Ovary (tissue), 3 donors: ENCODE results near the gene SLC17A9.

Source experiments
- EP300 ChIP-seq: sonication (generic); formaldehyde crosslinking; IDR thresholded peaks from one replicate; pipeline ENCODE4 v1.6.1; 2017; ENCODE audit warnings: antibody characterized with exemption
- POLR2A ChIP-seq: fragments of 450-650 bp; IDR thresholded peaks from one replicate; pipeline ENCODE4 v1.6.1; 2017; ENCODE audit warnings: antibody characterized with exemption, mild to moderate bottlenecking, moderate library complexity
- TF ChIP-seq, protein P1 (sequence below), 3 donors: fragments of 450-650 bp in 2 of 3; fragments of 200-600 bp in 1 of 3; IDR thresholded peaks; one replicate each; pipeline versions ENCODE4 v1.5.1 to v1.8.0; 2016 to 2022; ENCODE audit warnings: antibody characterized with exemption in 3 of 3, mild to moderate bottlenecking in 1 of 3
- donor health status: DM: no; HTN: no; CAD: no.

DNA sequence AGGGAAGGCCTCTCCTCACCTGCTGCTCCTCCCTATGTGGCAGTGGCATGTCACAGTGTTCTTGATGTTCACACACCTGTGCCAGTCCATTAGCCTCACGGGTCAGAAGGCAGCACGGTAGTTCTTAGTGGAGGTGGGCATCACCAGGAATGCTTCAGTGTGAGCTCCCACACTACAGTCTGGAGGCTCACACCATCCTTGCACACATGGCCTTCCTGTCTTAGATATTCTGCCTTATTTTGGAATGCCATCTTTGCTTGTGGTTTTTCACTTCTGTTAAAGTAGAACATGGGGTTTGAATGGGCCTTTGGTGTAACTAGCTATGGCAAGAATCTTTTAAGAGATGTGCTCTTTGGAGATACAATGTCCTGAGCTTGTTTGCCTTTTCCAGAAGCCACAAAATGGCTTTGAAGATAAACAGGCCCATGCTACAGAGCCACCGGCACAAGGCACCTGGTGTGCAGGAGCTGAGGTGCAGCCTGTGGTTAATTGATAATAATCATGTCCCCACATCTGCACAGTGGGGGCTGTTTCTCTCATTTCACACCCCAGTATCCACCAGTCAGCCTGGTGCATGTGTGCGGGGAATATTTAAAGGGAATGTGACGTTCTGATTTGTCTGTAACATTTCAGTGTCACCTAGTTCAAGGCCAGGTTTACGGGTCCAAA, 3.2 kb upstream of the SLC17A9 start:
- TF ChIP-seq, protein P1, sequence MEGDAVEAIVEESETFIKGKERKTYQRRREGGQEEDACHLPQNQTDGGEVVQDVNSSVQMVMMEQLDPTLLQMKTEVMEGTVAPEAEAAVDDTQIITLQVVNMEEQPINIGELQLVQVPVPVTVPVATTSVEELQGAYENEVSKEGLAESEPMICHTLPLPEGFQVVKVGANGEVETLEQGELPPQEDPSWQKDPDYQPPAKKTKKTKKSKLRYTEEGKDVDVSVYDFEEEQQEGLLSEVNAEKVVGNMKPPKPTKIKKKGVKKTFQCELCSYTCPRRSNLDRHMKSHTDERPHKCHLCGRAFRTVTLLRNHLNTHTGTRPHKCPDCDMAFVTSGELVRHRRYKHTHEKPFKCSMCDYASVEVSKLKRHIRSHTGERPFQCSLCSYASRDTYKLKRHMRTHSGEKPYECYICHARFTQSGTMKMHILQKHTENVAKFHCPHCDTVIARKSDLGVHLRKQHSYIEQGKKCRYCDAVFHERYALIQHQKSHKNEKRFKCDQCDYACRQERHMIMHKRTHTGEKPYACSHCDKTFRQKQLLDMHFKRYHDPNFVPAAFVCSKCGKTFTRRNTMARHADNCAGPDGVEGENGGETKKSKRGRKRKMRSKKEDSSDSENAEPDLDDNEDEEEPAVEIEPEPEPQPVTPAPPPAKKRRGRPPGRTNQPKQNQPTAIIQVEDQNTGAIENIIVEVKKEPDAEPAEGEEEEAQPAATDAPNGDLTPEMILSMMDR (IDR thresholded peaks at IDR 0.05): no peak
- TF ChIP-seq EP300: no peak
- TF ChIP-seq POLR2A: no peak
